Measurements from ENCODE around the gene ATP2A3.

The ATP2A3 gene

GRCh38 chr17:3893003-3893719, 71.1 kb downstream of the ATP2A3 start, which contains the start of gene CAMKK1:
Gene CAMKK1 (minus strand): TSS chr17:3893053. CDS start chr17:3885687, 7,366 bp downstream.
- H3K4me3 ChIP-seq (ENCODE audit: low read depth, low read length) = peak within 1 kb of the TSS; percentile 56

GRCh38 chr17:3892095-3892998, 71.9 kb downstream of the ATP2A3 start:
- H3K4me3 ChIP-seq (ENCODE audit: low read depth, low read length) = peak overlapping the region; percentile 56

GRCh38 chr17:3891626-3892094, 72.6 kb downstream of the ATP2A3 start:
- H3K4me3 ChIP-seq (ENCODE audit: low read depth, low read length) = peak overlapping the region; percentile 56

- H3K4me3 ChIP-seq (ENCODE audit: low read depth, low read length) = no peak overlapping the region
These were observed 73.4 kb downstream of the ATP2A3 start for GRCh38 chr17:3890878-3891219.

GRCh38 chr17:3890082-3890877, 74.0 kb downstream of the ATP2A3 start:
- H3K4me3 ChIP-seq (ENCODE audit: low read depth, low read length) = no peak overlapping the region

- H3K4me3 ChIP-seq (ENCODE audit: low read depth, low read length) = no peak overlapping the region
These were observed 74.8 kb downstream of the ATP2A3 start for GRCh38 chr17:3889325-3890012.

GRCh38 chr17:3888343-3889171, 75.7 kb downstream of the ATP2A3 start:
- no peak overlapping the region for H3K4me3 ChIP-seq (ENCODE audit: low read depth, low read length)

GRCh38 chr17:3887804-3888203, 76.4 kb downstream of the ATP2A3 start:
- H3K4me3 ChIP-seq (ENCODE audit: low read depth, low read length) = no peak overlapping the region

- no peak overlapping the region for H3K4me3 ChIP-seq (ENCODE audit: low read depth, low read length)
These were observed 76.8 kb downstream of the ATP2A3 start for GRCh38 chr17:3887394-3887793.

- H3K4me3 ChIP-seq (ENCODE audit: low read depth, low read length) = no peak overlapping the region
These were observed 77.5 kb downstream of the ATP2A3 start for GRCh38 chr17:3886776-3887175.

- no peak overlapping the region for H3K4me3 ChIP-seq (ENCODE audit: low read depth, low read length)
These were observed 78.3 kb downstream of the ATP2A3 start for GRCh38 chr17:3885970-3886369.

GRCh38 chr17:3885271-3885670, 79.0 kb downstream of the ATP2A3 start:
- no peak overlapping the region for H3K4me3 ChIP-seq (ENCODE audit: low read depth, low read length)

- no peak overlapping the region for H3K4me3 ChIP-seq (ENCODE audit: low read depth, low read length)
These were observed 80.0 kb downstream of the ATP2A3 start for GRCh38 chr17:3884188-3884587.

GRCh38 chr17:3882276-3882675, 82.0 kb downstream of the ATP2A3 start:
- H3K4me3 ChIP-seq (ENCODE audit: low read depth, low read length) = no peak overlapping the region

GRCh38 chr17:3880983-3881382, 83.3 kb downstream of the ATP2A3 start:
- H3K4me3 ChIP-seq (ENCODE audit: low read depth, low read length) = no peak overlapping the region

- no peak overlapping the region for H3K4me3 ChIP-seq (ENCODE audit: low read depth, low read length)
These were observed 84.4 kb downstream of the ATP2A3 start for GRCh38 chr17:3879591-3880417.

- no peak overlapping the region for H3K4me3 ChIP-seq (ENCODE audit: low read depth, low read length)
These were observed 85.1 kb downstream of the ATP2A3 start for GRCh38 chr17:3879186-3879585.

- H3K4me3 ChIP-seq (ENCODE audit: low read depth, low read length) = no peak overlapping the region
These were observed 87.0 kb downstream of the ATP2A3 start for GRCh38 chr17:3877220-3877619.

GRCh38 chr17:3875317-3875716, 88.9 kb downstream of the ATP2A3 start:
- no peak overlapping the region for H3K4me3 ChIP-seq (ENCODE audit: low read depth, low read length)

Measured in iPS-11a (cell line).